Stimulated activated CD4-positive, alpha-beta T cell treated with anti-CD3 and anti-CD28 coated beads, Interleukin-12 subunit alpha, Interleukin-12 subunit beta, amount 100 ng/mL, for 4 hours (primary cell): ENCODE data around the gene ST7.
"Not testable (repeated sequence)": the region's sequence is repeated elsewhere in the genome, so short reads cannot be mapped to it uniquely, and the experiment has no call there.

Source experiments
- DNase-seq: peaks from one replicate; pipeline ENCODE4 v3.0.0-alpha.2; 2020

Gene ST7

GRCh38 chr7:116951366-116952292 is 1.7 kb upstream of the ST7 start:
- DNase-seq, result no peak

GRCh38 chr7:116952635-116953371 is 498 bp upstream of the ST7 start:
- DNase-seq, result no peak

GRCh38 chr7:116953906-116954838 is 871 bp downstream of the ST7 start:
- DNase-seq, result peak; percentile 12

- no peak for DNase-seq
Measured at GRCh38 chr7:116955340-116955739, 2.0 kb downstream of the ST7 start.

GRCh38 chr7:116955801-116956476 is 2.6 kb downstream of the ST7 start:
- no peak for DNase-seq

- no peak for DNase-seq
Measured at GRCh38 chr7:116956477-116956804, 3.1 kb downstream of the ST7 start.

GRCh38 chr7:116957874-116958273 is 4.6 kb downstream of the ST7 start:
- no peak for DNase-seq

- not testable (repeated sequence) for DNase-seq
Measured at GRCh38 chr7:116961966-116962673, 8.8 kb downstream of the ST7 start.

GRCh38 chr7:116963234-116963633 is 9.9 kb downstream of the ST7 start:
- DNase-seq, result no peak

- no peak for DNase-seq
Measured at GRCh38 chr7:116966601-116967000, 13.3 kb downstream of the ST7 start.

GRCh38 chr7:116967254-116967922 is 14.1 kb downstream of the ST7 start:
- no peak for DNase-seq

- no peak for DNase-seq
Measured at GRCh38 chr7:116967983-116968382, 14.7 kb downstream of the ST7 start.

- DNase-seq, result no peak
Measured at GRCh38 chr7:116968631-116969030, 15.3 kb downstream of the ST7 start.

- no peak for DNase-seq
Measured at GRCh38 chr7:116969371-116969902, 16.1 kb downstream of the ST7 start.

- no peak for DNase-seq
Measured at GRCh38 chr7:116970238-116970910, 17.1 kb downstream of the ST7 start.

GRCh38 chr7:116971153-116971552 is 17.9 kb downstream of the ST7 start:
- DNase-seq, result not testable (repeated sequence)

GRCh38 chr7:116971869-116972268 is 18.6 kb downstream of the ST7 start:
- no peak for DNase-seq

GRCh38 chr7:116975024-116975423 is 21.7 kb downstream of the ST7 start:
- not testable (repeated sequence) for DNase-seq

- DNase-seq, result no peak
Measured at GRCh38 chr7:116977172-116977571, 23.9 kb downstream of the ST7 start.

- no peak for DNase-seq
Measured at GRCh38 chr7:116978006-116978405, 24.7 kb downstream of the ST7 start.
